HG03095 (cell line): ENCODE measurements around the gene VWC2.

Experiments
- ATAC-seq: cut with Tn5 transposase; IDR thresholded peaks from one replicate; pipeline ENCODE4 v1.9.1; 2021; ENCODE audit warnings: moderate library complexity; ENCODE audit not compliant: unreplicated experiment

The VWC2 gene

DNA sequence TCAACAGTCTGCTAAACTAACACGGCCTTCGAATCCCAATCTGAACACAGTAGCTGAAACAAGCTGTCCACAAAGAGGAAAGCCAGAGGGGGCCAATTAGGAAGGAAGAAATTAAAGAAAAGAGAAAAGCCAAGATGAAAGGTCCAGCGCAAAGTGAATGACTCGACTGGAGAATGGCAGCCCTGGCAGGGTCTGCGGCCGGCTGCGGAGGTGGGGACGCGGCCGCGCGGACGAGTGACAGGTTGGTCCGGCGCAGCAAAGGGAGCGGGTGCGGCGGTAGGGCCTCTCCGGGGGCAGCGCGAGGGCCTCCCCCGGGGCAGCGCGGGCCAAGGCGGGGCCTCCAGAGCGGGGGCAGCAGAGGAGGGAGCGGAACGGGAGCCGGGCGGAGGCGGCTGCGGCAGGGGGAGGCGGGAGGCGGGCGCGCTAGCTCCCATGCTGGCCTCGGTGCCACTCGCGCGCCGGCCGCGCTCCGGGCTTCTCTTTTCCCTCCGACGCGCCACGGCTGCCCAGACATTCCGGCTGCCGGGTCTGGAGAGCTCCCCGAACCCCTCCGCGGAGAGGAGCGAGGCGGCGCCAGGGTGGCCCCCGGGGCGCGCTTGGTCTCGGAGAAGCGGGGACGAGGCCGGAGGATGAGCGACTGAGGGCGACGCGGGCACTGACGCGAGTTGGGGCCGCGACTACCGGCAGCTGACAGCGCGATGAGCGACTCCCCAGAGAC, at the start of gene VWC2:
Gene VWC2 (plus strand): TSS at position 421 of the 718 bp plus-strand sequence. CDS start 1,798 bp downstream, outside the sequence.
- ATAC-seq: no peak

DNA sequence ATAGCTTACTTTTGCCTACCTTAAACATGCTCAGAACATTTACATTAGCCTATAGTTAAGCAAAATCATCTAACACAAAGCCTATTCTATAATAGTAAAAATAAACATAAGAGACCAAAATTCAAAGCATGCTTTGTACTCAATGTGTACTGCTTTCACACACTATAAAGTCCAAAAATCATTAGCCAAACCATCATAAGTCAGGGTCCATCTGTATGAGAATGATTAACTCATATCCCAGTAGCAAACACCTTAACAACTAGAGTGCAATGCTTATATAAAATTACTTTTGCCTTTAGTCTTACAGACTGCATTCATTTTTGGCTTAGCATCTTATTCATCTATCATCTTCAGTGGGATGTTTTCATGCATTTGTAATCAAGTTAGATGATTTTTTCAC, 49.4 kb upstream of the VWC2 start:
- no peak for ATAC-seq

DNA sequence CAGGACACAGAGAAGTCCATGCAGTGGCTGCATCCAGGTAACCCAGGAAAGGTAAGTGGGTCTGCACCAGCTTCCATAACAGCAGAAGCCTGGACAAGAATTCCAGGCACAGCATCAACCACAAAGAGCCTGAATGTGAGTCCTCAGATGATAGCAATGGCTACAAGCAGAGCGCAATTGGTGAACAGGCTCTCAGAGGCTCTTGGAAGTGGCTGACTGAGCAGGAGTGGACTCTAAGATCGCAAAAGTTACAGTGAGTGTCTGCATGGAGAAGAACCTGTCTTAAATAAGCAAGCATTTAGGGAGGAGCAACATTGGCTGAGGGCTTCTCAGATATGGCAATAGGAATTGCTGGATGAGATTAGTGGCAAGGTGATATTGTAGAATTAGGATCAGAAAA, 41.6 kb upstream of the VWC2 start:
- ATAC-seq: no peak

DNA sequence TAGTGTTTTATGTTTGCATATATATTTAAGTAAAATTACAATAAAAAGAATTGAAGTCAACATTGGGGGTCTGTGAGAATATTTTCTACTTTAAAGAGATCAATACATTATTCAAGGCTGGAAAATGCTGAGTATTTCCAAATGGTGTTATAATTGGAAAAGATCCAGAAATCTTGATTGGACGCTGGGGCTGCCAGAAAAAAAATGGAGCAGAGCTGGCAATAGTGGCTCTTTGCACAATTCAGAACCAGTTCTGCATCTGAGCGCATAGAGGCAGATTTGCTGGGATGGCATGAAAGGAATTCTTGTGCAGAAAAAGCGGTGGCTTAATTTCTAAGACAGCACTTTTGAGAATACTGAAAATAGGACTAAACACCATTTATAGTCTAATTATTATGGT, 10.8 kb upstream of the VWC2 start:
- ATAC-seq: no peak

DNA sequence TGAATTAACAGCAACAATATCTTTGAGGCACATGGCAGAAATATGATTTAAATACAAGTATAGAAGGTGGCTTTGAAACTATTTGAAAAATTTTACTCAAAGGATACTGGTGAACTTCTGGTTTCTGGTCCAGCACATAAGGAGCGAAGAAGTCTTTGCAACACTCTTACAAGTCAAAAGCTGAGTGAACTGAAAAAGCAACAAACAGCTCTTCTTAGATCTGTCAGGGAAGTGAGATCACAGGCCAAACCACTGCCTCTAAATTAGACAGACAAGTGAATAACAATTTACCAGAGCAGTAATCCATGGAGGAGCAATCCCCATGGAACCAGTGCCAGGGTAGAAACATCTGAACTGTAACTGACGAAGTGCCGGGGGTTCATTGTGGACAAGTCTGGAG, 9.6 kb upstream of the VWC2 start:
- ATAC-seq: no peak

DNA sequence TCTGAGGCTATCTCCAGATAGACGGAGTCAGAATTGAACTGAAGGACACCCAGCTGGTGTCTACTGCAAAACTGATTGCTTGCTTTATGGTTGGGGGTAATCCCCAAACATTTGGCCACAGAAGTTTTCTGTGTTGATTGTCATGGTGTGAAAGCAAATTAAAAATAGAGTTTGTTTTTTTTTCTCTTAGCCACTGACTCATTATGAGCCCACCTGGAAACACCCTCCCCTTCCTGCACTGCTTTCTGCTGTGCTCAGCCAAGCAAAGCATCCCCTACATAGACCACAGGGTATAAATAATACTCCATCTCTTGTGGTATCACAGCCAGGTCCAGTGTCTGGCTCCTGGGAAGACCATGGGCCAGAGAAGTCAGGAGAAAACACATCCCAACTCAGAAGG, 6.5 kb upstream of the VWC2 start:
- ATAC-seq: peak; percentile 86

DNA sequence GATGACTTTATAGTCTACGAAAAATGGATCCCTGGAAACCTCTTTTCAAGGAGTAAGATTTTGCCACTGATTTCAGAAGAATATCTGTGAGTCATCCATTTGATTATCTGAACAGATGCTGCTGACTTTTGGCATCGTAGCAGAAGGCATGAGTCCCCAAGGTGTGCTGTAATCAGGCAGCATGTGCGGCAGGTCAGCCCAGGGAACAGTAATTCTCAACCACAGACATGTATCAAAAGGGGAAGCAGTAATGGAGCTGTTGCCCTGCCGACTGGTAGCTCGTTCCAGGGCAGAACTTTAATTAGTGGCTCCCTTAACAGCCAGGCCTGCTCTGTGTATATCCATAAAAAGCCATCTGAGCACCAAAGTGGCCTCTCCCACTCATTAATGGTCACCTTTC, 5.7 kb upstream of the VWC2 start:
- no peak for ATAC-seq

DNA sequence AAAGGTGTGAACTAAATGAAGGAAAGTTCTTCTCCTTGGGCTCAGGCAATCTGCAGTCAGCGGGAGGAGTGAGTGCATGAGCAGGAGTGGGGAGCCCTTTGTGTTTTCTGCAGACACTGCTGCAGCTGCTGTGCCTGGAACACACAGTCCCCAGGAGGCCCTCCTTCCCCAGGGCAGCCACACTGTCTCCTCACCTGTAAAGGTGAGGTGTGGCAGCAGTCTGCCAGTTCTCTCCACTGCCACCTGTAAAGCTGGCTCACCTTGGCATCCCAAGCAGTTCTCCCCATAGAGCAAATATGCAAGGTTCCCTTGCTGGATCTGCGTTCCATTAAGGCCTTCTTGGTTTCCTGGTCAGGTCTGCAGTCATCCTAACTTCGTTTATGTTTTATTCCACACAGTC, 5.2 kb upstream of the VWC2 start:
- ATAC-seq: no peak

DNA sequence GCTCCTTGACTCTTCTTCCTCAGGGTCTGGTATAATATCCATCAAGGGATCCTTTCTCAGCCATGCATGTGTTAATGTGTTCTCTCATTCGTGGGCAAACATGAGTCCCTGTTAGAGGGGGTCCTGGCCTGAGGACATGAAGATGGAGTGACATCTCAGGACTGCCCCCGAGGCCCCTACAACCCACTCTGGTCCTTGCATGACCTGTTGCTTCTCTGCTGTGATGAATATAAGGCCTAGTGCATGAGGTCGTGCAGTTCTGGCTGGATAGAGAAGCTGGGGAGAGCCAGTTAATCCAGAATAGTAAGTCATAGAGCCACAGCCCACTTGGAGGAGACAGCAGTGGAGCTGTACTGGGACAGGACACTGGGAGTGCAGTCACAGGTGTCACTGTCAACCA, 4.6 kb upstream of the VWC2 start:
- ATAC-seq: no peak

DNA sequence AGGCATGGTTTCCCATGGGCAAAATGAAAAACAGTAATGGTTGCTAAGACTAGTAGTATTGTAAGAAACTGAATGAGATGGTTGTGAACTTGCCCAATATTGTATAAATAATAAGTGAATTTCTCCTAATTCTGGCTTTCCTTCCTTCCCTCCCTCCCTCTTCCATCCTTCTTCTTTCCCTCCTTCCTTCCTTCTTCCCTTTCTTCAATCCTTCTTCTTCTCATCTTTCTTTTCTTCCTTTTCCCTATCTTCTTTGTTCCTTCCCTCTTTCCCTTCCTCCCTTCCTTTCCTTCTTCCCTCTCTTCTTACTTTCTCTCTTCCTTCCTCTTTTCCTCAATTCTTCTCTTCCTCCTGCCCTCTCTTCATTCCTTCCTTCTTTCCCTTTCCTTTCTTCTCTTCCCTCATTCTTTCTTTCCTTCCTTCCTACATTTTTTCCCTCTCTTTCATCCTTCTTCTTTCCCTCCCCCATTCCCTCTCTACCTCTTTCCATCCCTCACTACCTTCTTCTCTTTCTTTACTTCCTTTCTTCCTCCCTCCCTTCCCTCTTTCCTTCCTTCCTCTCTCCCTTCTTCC, 4.1 kb upstream of the VWC2 start:
- no peak for ATAC-seq

DNA sequence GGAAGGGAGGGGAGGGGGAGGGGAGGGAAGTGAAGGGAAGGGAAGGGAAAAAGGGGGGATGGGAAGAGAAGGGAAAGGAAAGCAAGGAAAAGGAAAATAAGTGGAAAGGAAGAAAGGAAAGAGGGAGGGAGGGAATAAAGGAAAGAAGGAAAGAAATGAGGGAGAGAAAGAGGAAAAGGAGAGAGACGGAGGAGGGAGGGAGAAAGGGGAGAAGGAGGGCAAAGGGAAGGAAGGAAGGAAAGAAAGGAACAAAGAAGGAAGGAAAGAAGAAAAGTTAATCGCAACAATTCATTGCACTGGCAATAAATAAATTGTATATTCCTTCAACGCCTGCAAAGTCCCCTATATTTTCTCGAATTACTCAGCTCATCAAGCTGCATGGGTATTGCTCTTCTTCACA, 2.6 kb upstream of the VWC2 start:
- ATAC-seq: no peak

DNA sequence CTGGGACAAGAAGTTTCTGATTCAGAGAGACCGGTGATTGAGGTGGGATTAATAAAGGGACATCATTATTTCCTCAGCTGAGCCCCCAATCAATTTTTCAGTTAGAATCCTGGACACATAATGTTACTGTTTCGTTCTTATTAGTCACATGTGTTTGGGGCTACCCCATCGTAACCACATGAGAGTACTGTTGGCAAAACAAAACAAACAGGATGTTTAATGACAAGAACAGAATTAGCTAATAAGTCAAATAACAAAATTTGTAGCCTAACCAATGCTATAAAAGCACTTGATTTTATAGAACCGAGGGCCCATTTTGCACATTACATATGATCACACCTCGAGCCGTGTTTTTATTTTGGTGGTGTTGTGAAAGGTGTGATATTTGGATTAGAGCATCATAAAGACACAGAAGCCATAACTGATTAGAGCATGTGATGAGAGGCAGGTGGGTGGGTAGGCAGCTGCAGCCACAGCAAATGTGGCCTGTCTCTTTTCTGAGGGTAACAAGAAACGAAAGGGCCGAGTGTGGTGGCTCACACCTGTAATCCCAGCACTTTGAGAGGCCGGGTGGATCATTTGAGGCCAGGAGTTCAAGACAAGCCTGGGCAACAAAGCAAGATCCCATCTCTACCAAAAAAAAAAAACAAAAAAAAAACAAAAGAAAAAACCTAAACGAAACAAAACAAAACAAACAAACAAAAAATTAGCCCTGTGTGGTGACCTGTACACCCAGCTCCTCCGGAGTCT, 1.8 kb upstream of the VWC2 start:
- ATAC-seq: peak; percentile 32

DNA sequence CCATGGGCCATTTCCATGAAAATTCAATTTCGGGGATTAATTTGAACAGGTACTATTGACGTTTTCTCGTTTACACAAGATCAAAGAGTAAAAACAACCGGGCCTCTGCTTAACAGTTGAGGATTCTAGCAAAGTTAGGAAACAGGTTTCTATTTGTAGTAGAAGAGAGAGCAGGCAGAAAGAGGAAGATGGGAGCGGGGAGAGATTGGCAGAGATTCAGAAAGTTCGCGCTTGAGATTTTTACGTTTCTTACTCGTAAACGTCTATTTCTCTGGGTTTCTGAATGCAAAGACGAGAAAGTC, 571 bp upstream of the VWC2 start:
- ATAC-seq: no peak

DNA sequence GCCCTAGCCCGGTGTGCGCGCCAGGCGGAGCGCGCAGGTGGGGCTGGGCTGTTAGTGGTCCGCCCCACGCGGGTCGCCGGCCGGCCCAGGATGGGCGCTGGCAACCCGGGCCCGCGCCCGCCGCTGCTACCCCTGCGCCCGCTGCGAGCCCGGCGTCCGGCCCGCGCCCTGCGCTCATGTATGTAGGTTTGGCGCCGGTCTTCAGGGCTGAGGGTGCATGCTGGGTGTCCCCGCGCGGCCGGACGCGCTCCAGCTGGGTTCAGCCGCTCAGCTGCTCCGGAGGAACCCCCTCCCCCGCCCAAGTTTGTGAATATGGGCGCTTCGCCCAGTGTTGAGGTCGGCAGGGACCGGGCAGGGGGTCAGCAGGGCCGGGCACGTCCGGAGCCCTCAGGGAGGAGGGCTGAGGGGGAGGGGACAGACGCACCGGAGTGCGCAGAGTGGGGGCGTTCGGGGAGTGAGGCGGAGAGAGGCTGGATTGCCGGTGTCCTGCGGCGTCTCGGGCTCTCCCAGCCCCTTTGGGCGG, 559 bp downstream of the VWC2 start:
- no peak for ATAC-seq

DNA sequence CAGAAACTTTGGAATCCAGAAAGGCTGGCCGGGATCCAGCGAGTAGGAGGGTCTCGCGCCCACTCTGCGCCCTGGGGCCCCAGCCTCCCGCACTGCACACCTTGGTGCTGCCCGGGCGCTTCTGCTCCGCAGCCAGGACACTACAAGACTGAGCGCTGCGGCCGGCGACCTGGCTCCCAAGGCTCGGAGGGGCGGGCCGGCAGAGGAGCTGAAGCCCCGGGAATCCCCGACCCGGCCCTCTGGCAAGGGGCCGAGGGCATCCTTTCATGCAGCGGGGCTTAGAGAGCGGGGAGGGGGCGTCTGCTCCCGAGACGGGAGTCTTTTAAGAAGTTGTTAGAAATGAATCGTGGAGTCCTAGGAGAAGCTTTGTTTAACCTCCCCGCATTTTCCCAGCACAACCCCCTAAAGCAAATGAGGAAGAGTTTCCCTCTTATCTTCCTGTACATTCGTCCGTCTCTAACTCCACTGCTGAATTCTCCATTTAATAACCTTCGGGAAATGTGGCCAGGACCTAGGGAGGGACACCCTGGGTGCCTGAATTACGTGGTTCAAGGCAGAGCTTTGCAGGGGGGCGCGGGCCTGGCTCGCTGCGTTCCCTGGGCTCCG, 1.1 kb downstream of the VWC2 start:
- no peak for ATAC-seq

DNA sequence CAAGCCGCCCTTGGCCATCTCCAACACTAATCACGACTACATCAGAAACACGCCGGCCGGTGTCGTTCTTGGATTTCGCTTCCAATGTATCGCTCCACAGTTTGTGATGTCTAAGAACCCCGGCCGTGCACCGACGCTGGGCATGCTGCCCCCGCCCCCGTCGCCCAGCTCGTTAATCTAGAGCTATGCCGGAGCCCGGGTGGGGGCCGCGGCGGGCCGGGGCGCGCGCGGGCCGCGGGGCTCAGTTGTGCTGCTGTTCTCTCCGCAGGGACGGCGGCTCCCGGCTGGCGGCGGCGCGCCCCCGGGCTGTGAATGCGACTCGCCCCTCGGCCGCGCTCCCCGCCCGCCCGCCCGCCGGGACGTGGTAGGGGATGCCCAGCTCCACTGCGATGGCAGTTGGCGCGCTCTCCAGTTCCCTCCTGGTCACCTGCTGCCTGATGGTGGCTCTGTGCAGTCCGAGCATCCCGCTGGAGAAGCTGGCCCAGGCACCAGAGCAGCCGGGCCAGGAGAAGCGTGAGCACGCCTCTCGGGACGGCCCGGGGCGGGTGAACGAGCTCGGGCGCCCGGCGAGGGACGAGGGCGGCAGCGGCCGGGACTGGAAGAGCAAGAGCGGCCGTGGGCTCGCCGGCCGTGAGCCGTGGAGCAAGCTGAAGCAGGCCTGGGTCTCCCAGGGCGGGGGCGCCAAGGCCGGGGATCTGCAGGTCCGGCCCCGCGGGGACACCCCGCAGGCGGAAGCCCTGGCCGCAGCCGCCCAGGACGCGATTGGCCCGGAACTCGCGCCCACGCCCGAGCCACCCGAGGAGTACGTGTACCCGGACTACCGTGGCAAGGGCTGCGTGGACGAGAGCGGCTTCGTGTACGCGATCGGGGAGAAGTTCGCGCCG, 1.9 kb downstream of the VWC2 start:
- ATAC-seq: no peak

DNA sequence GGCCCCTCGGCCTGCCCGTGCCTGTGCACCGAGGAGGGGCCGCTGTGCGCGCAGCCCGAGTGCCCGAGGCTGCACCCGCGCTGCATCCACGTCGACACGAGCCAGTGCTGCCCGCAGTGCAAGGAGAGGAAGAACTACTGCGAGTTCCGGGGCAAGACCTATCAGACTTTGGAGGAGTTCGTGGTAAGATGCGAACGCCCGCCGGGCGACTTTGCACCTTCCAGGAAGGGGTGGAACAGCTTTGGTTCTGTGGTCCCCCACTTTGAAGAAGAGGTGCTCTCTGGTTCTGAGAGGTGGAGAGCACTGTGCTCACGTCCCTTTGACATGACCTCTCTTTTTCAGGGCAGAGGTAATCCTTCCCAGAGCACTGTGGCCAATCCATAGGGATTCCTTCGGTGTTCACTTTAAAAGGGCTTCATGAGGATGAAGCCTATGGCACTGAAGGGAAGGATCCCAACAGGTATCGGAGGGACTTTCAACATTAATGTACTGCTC, 2.6 kb downstream of the VWC2 start:
- no peak for ATAC-seq

DNA sequence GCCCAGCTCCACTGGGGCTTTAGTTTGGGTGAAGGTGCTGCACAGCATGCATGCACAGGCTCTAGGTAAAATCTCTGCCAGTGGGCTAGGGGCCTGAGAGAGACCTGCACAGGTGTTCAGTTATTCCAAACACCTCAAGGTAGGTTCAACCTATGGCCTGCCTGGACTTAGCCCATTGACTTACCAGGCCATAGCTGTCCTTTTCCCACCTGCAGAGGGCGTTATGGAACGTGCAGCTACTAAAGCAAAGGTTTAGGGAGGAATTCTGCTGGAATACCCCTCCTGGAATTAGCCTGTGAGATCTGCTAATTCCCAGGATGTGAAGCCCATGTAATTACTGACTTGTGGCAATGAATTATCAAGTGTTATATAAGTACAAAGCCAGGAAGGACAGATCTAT, 3.6 kb downstream of the VWC2 start:
- ATAC-seq: no peak

DNA sequence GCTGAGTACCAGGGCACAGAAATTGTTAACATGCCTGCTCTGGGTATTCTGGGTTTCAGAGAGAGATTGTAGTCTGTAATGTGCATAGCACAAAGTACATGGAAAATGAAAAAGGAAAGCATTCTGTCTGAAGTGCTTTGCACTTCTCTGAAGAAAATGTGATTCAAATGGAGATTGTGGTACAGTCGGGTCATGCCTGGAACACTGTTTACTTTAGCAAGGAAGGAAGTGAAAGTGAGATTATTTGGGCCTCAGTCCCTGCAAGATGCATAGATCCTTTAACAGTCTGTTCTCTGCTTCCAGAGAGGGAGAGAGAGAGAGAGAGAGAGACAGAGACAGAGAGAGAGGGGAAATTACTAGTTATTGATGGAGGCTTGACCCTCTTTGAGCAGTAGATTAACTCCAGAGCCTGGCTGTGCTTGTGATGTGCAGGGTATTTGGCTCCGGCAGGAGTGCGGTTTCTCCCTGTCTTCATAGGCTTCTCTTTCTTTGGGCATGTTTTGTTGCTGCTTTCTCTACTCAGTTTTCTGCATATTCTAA, 5.4 kb downstream of the VWC2 start:
- ATAC-seq: peak; percentile 39

DNA sequence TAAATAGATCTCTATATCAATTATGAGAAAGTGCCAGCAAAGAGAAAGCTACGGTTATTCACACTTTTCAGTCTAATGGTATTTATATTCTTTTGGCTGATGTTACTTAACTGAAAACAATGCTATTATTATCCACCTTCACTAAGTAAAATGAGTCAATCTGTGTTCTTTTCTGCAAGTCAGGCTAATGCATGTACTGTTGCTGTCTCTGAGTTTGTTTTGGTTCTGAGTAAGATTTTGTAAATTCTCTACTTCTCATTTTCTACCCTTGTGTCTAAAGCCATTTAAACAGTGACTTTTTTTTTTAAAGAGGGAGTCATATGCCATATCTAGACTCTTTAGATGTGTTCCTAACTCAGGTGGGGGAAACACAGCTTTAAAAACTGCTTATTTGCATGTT, 7.5 kb downstream of the VWC2 start:
- ATAC-seq: peak; percentile 57
